GM23338 (cell line): ENCODE data around the gene AFAP1L2. TPM values are rescaled to one million over a fixed set of nuclear protein-coding genes. Genes with fewer than 3 reads are reported as not detected.

ENCODE experiments used
- ATAC-seq: fragments of 200-7000 bp; cut with Tn5 transposase; 3 replicates; pipeline ENCODE4 v1.9.1; 2020
- DNase-seq: peaks from one replicate; pipeline ENCODE4 v3.0.0-alpha.2; 2015; ENCODE audit warnings: low spot score
- H2AFZ ChIP-seq: fragments of 200-600 bp; sonication (generic); 2 replicates; pipeline ENCODE4 v1.8.0; 2016; ENCODE audit warnings: antibody characterized with exemption, mild to moderate bottlenecking, moderate library complexity
- H3F3A ChIP-seq: fragments of 200-600 bp; sonication (generic); replicated peaks from 2 replicates; pipeline ENCODE4 v1.8.0; 2017; ENCODE audit warnings: antibody characterized with exemption, mixed run types, low read depth
- H3K27ac ChIP-seq: fragments of 200-600 bp; sonication (generic); 2 replicates; pipeline ENCODE4 v1.6.1; 2016; ENCODE audit warnings: low read depth
- H3K27me3 ChIP-seq: fragments of 200-600 bp; sonication (generic); 2 replicates; pipeline ENCODE4 v1.8.0; 2016; ENCODE audit warnings: mild to moderate bottlenecking, mixed run types, moderate library complexity; ENCODE audit not compliant: insufficient read depth
- H3K36me3 ChIP-seq: fragments of 200-600 bp; sonication (generic); 2 replicates; pipeline ENCODE4 v1.8.0; 2016; ENCODE audit warnings: mild to moderate bottlenecking; ENCODE audit not compliant: insufficient read depth
- H3K4me1 ChIP-seq: fragments of 200-600 bp; sonication (generic); 2 replicates; pipeline ENCODE4 v1.8.0; 2016; ENCODE audit warnings: mild to moderate bottlenecking, moderate library complexity; ENCODE audit not compliant: insufficient read depth
- H3K4me2 ChIP-seq: fragments of 200-600 bp; sonication (generic); 2 replicates; pipeline ENCODE4 v1.7.1; 2017; ENCODE audit warnings: mixed run types
- H3K4me3 ChIP-seq: fragments of 200-600 bp; sonication (generic); 2 replicates; pipeline ENCODE4 v1.6.1; 2016; ENCODE audit warnings: mixed run types
- H3K79me2 ChIP-seq: fragments of 200-600 bp; sonication (generic); replicated peaks from 2 replicates; pipeline ENCODE4 v1.8.0; 2017; ENCODE audit warnings: mild to moderate bottlenecking; ENCODE audit not compliant: insufficient read depth
- H3K9me2 ChIP-seq: fragments of 200-600 bp; sonication (generic); 2 replicates; pipeline ENCODE4 v1.8.0; 2017; ENCODE audit not compliant: insufficient read depth
- H4K20me1 ChIP-seq: fragments of 200-600 bp; sonication (generic); replicated peaks from 2 replicates; pipeline ENCODE4 v1.8.0; 2017; ENCODE audit warnings: mild to moderate bottlenecking; ENCODE audit not compliant: insufficient read depth
- H3K27ac Mint-ChIP-seq: 2 replicates; pipeline ENCODE4 v1.8.0; 2020; ENCODE audit warnings: inconsistent platforms, mild to moderate bottlenecking, moderate library complexity, mixed read lengths
- H3K27me3 Mint-ChIP-seq: 3 replicates; pipeline ENCODE4 v1.8.0; 2022; ENCODE audit warnings: low read depth, mild to moderate bottlenecking, moderate library complexity, mixed read lengths, inconsistent platforms; ENCODE audit not compliant: insufficient read depth, poor library complexity
- H3K36me3 Mint-ChIP-seq: 3 replicates; pipeline ENCODE4 v1.8.0; 2021; ENCODE audit warnings: low read depth, mild to moderate bottlenecking, inconsistent platforms, moderate library complexity, mixed read lengths
- H3K4me1 Mint-ChIP-seq: 3 replicates; pipeline ENCODE4 v1.8.0; 2020; ENCODE audit warnings: mild to moderate bottlenecking, inconsistent platforms, mixed read lengths
- H3K4me3 Mint-ChIP-seq: 3 replicates; pipeline ENCODE4 v1.8.0; 2021; ENCODE audit warnings: moderate library complexity, mild to moderate bottlenecking, inconsistent platforms, mixed read lengths
- H3K9me3 Mint-ChIP-seq: 3 replicates; pipeline ENCODE4 v1.8.0; 2020; ENCODE audit warnings: moderate library complexity, mild to moderate bottlenecking, inconsistent platforms, mixed read lengths
- CREB1 ChIP-seq: fragments of 250-450 bp; sonication (Bioruptor Pico); IDR thresholded peaks from 2 replicates; pipeline ENCODE4 v1.5.0; 2020; ENCODE audit warnings: low read depth, mild to moderate bottlenecking, moderate library complexity
- EZH2phosphoT487 ChIP-seq: fragments of 200-600 bp; sonication (generic); IDR thresholded peaks from one replicate; pipeline ENCODE4 v1.8.1; 2018; ENCODE audit warnings: antibody characterized with exemption; ENCODE audit not compliant: unreplicated experiment
- JUNB ChIP-seq: IDR thresholded peaks from one replicate; pipeline ENCODE4 v1.6.1; 2016; ENCODE audit warnings: antibody characterized with exemption; ENCODE audit not compliant: unreplicated experiment
- NANOG ChIP-seq: IDR thresholded peaks from 2 replicates; pipeline ENCODE4 v1.6.1; 2016; ENCODE audit warnings: antibody characterized with exemption, borderline replicate concordance
- POLR2AphosphoS5 ChIP-seq: IDR thresholded peaks from 2 replicates; pipeline ENCODE4 v1.6.1; 2016; ENCODE audit warnings: antibody characterized with exemption, low read depth
- STAT1 ChIP-seq: IDR thresholded peaks from one replicate; pipeline ENCODE4 v1.6.1; 2016; ENCODE audit warnings: antibody characterized with exemption; ENCODE audit not compliant: unreplicated experiment
- polyA plus RNA-seq: library from polyadenylated mRNA; unstranded; fragments of >200 nt; fragmentation: Nextera tagmentation; extraction: Ambion mirVana; gene quantifications from 2 replicates; pipeline ENCODE4 v1.2.1, GENCODE V29; 2016
- total RNA-seq: library from RNA; depleted of rRNA; stranded (reverse); fragments of >200 nt; shearing (Covaris generic); gene quantifications from 2 replicates; pipeline ENCODE4 v1.2.3, GENCODE V29; 2014
- TF ChIP-seq, protein P1 (sequence below): IDR thresholded peaks from one replicate; pipeline ENCODE4 v1.6.1; 2018; ENCODE audit warnings: antibody characterized with exemption; ENCODE audit not compliant: unreplicated experiment
- TF ChIP-seq, protein P2 (sequence below): IDR thresholded peaks from 2 replicates; pipeline ENCODE4 v1.6.1; 2016; ENCODE audit warnings: antibody characterized with exemption
- TF ChIP-seq, protein P3 (sequence below): fragments of 250-450 bp; sonication (Bioruptor Pico); IDR thresholded peaks from 2 replicates; pipeline ENCODE4 v1.5.0; 2020; ENCODE audit warnings: mild to moderate bottlenecking, moderate library complexity
- TF ChIP-seq, protein P4 (sequence below), 2 experiments: fragments of 200-600 bp in 1 of 2; sonication (generic) in 1 of 2; conservative IDR thresholded peaks; 2 replicates each; pipeline versions ENCODE4 v1.5.1 to v1.6.1; 2016 to 2017; ENCODE audit warnings: antibody characterized with exemption in 2 of 2, low read depth in 2 of 2, mild to moderate bottlenecking in 2 of 2, moderate library complexity in 1 of 2

Gene AFAP1L2
- total and polyA plus RNA-seq, 2 experiments from 2014 or later = 2.3 to 6.5 TPM

DNA sequence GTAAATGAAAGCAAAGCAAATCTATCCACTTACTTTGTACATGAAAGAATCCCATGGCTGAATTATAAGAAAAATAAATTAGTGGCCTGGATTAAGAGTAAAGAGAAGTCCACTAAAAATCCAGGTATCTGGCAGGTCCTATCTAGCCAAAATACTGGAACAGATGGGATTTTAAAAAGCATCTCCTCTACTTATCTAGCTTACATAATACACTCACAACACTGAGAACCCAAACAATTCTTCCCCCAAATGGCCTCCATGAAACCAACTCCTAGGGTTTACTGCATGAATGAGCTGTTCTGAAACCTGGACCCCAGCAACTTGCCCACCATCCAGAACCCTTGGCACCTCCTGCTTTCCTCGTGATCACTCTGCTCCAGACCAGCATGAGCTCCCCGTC, 61.3 kb downstream of the AFAP1L2 start (continued):
- no peak for TF ChIP-seq STAT1
- TF ChIP-seq, protein P1, sequence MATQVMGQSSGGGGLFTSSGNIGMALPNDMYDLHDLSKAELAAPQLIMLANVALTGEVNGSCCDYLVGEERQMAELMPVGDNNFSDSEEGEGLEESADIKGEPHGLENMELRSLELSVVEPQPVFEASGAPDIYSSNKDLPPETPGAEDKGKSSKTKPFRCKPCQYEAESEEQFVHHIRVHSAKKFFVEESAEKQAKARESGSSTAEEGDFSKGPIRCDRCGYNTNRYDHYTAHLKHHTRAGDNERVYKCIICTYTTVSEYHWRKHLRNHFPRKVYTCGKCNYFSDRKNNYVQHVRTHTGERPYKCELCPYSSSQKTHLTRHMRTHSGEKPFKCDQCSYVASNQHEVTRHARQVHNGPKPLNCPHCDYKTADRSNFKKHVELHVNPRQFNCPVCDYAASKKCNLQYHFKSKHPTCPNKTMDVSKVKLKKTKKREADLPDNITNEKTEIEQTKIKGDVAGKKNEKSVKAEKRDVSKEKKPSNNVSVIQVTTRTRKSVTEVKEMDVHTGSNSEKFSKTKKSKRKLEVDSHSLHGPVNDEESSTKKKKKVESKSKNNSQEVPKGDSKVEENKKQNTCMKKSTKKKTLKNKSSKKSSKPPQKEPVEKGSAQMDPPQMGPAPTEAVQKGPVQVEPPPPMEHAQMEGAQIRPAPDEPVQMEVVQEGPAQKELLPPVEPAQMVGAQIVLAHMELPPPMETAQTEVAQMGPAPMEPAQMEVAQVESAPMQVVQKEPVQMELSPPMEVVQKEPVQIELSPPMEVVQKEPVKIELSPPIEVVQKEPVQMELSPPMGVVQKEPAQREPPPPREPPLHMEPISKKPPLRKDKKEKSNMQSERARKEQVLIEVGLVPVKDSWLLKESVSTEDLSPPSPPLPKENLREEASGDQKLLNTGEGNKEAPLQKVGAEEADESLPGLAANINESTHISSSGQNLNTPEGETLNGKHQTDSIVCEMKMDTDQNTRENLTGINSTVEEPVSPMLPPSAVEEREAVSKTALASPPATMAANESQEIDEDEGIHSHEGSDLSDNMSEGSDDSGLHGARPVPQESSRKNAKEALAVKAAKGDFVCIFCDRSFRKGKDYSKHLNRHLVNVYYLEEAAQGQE = no peak
- TF ChIP-seq CREB1 (CRISPR knock-in tag) = no peak
- TF ChIP-seq, protein P2, sequence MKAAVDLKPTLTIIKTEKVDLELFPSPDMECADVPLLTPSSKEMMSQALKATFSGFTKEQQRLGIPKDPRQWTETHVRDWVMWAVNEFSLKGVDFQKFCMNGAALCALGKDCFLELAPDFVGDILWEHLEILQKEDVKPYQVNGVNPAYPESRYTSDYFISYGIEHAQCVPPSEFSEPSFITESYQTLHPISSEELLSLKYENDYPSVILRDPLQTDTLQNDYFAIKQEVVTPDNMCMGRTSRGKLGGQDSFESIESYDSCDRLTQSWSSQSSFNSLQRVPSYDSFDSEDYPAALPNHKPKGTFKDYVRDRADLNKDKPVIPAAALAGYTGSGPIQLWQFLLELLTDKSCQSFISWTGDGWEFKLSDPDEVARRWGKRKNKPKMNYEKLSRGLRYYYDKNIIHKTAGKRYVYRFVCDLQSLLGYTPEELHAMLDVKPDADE = no peak
- no peak for TF ChIP-seq EZH2phosphoT487
- TF ChIP-seq NANOG = no peak
- no peak for TF ChIP-seq POLR2AphosphoS5

DNA sequence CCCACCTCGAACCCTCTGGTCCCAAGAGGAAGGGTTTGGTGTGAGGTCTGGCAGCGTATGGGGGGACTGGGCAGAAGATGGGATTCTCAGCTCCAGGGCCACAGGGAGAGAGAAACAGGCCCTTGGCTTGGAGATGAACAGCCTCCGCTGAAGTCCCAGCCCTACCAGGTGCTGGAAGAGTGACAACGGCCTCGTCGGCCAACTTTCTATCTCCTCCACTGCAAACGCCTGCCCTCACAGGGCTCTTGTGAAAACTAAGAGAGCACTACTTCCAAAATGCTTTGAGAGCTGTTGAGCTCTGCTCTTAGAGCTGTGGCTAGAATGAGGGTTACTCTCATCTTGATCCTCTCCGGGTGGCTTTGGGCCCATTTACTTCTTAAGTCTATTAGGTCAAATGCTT, 63.5 kb downstream of the AFAP1L2 start:
- Histone ChIP-seq H3K4me2 (no peak overlapping the region), H3K9me2 (no peaks in the 10 kb centered on the region), H2AFZ (no peak overlapping the region), H3K4me3 (no peak overlapping the region), H3F3A (no peaks in the 10 kb centered on the region), H3K4me1 (peaks cover 10% of the 10 kb centered on the region; the same call in 1 of the 2 replicates), H3K27me3 (no peaks in the 10 kb centered on the region), H4K20me1 (no peaks in the 10 kb centered on the region), H3K79me2 (no peaks in the 10 kb centered on the region), H3K36me3 (no peaks in the 10 kb centered on the region), H3K27ac (no peak overlapping the region)
- Mint-ChIP-seq H3K4me1 (peaks cover 37% of the 10 kb centered on the region), H3K27me3 (peaks cover 8% of the 10 kb centered on the region), H3K27ac (no peak overlapping the region), H3K36me3 (no peaks in the 10 kb centered on the region), H3K9me3 (no peaks in the 10 kb centered on the region), H3K4me3 (no peak overlapping the region)
- ATAC-seq (no peak), DNase-seq (no peak)
- no peak for TF ChIP-seq JUNB
- no peak for TF ChIP-seq EZH2phosphoT487
- no peak for TF ChIP-seq CREB1 (CRISPR knock-in tag)
- TF ChIP-seq POLR2AphosphoS5 = no peak
- TF ChIP-seq, protein P3, sequence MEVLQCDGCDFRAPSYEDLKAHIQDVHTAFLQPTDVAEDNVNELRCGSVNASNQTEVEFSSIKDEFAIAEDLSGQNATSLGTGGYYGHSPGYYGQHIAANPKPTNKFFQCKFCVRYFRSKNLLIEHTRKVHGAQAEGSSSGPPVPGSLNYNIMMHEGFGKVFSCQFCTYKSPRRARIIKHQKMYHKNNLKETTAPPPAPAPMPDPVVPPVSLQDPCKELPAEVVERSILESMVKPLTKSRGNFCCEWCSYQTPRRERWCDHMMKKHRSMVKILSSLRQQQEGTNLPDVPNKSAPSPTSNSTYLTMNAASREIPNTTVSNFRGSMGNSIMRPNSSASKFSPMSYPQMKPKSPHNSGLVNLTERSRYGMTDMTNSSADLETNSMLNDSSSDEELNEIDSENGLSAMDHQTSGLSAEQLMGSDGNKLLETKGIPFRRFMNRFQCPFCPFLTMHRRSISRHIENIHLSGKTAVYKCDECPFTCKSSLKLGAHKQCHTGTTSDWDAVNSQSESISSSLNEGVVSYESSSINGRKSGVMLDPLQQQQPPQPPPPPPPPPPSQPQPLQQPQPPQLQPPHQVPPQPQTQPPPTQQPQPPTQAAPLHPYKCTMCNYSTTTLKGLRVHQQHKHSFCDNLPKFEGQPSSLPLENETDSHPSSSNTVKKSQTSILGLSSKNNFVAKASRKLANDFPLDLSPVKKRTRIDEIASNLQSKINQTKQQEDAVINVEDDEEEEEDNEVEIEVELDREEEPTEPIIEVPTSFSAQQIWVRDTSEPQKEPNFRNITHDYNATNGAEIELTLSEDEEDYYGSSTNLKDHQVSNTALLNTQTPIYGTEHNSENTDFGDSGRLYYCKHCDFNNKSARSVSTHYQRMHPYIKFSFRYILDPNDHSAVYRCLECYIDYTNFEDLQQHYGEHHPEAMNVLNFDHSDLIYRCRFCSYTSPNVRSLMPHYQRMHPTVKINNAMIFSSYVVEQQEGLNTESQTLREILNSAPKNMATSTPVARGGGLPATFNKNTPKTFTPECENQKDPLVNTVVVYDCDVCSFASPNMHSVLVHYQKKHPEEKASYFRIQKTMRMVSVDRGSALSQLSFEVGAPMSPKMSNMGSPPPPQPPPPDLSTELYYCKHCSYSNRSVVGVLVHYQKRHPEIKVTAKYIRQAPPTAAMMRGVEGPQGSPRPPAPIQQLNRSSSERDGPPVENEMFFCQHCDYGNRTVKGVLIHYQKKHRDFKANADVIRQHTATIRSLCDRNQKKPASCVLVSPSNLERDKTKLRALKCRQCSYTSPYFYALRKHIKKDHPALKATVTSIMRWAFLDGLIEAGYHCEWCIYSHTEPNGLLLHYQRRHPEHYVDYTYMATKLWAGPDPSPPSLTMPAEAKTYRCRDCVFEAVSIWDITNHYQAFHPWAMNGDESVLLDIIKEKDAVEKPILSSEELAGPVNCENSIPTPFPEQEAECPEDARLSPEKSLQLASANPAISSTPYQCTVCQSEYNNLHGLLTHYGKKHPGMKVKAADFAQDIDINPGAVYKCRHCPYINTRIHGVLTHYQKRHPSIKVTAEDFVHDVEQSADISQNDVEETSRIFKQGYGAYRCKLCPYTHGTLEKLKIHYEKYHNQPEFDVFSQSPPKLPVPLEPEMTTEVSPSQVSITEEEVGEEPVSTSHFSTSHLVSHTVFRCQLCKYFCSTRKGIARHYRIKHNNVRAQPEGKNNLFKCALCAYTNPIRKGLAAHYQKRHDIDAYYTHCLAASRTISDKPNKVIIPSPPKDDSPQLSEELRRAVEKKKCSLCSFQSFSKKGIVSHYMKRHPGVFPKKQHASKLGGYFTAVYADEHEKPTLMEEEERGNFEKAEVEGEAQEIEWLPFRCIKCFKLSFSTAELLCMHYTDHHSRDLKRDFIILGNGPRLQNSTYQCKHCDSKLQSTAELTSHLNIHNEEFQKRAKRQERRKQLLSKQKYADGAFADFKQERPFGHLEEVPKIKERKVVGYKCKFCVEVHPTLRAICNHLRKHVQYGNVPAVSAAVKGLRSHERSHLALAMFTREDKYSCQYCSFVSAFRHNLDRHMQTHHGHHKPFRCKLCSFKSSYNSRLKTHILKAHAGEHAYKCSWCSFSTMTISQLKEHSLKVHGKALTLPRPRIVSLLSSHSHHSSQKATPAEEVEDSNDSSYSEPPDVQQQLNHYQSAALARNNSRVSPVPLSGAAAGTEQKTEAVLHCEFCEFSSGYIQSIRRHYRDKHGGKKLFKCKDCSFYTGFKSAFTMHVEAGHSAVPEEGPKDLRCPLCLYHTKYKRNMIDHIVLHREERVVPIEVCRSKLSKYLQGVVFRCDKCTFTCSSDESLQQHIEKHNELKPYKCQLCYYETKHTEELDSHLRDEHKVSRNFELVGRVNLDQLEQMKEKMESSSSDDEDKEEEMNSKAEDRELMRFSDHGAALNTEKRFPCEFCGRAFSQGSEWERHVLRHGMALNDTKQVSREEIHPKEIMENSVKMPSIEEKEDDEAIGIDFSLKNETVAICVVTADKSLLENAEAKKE (CRISPR knock-in tag) = no peak
- TF ChIP-seq, protein P2 = no peak
- TF ChIP-seq, protein P4, sequence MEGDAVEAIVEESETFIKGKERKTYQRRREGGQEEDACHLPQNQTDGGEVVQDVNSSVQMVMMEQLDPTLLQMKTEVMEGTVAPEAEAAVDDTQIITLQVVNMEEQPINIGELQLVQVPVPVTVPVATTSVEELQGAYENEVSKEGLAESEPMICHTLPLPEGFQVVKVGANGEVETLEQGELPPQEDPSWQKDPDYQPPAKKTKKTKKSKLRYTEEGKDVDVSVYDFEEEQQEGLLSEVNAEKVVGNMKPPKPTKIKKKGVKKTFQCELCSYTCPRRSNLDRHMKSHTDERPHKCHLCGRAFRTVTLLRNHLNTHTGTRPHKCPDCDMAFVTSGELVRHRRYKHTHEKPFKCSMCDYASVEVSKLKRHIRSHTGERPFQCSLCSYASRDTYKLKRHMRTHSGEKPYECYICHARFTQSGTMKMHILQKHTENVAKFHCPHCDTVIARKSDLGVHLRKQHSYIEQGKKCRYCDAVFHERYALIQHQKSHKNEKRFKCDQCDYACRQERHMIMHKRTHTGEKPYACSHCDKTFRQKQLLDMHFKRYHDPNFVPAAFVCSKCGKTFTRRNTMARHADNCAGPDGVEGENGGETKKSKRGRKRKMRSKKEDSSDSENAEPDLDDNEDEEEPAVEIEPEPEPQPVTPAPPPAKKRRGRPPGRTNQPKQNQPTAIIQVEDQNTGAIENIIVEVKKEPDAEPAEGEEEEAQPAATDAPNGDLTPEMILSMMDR (conservative IDR thresholded peaks at IDR 0.05; ENCODE audit: low read depth in 2 of 2) = no peak
